GM19372 (cell line): ENCODE results near the gene RNF32.
"Not testable (repeated sequence)": the region's sequence is repeated elsewhere in the genome, so short reads cannot be mapped to it uniquely, and the experiment has no call there.

Source experiments
- ATAC-seq: cut with Tn5 transposase; IDR thresholded peaks from one replicate; pipeline ENCODE4 v1.9.1; 2021; ENCODE audit warnings: mild to moderate bottlenecking, low read depth, moderate library complexity; ENCODE audit not compliant: unreplicated experiment

The RNF32 gene

DNA sequence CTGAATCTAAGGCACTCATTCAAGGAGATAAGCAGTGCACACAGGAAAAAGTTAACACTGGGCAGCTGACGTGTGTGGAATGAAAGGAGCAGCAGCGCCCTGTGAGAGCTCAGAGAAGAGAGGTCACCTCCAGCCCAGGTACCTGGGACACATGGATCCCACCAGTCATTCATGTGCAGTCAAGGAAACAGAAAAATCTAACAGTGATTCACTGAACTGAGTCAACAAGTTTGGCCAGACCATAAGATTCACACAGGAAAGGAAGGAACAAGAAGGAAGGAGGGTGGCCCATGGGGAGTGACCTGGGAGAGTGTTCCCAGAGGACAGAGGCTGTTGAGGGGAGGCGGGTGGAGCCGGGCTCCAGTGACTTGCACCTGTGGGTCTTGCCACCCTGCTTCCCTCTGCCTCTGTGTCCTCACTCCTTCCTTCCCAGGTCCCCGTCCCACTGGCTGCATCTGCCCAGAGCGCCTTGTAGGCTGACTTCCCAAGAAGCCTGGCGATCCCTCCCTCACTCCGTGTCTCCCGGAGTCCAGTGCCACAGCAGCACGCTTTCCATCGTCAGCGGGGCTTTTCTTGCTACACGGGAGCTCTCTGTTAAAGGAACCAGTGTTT is 27.7 kb downstream of the RNF32 start:
- no peak for ATAC-seq

GRCh38 chr7:156669035-156669828 is 28.7 kb downstream of the RNF32 start:
- no peak for ATAC-seq

DNA sequence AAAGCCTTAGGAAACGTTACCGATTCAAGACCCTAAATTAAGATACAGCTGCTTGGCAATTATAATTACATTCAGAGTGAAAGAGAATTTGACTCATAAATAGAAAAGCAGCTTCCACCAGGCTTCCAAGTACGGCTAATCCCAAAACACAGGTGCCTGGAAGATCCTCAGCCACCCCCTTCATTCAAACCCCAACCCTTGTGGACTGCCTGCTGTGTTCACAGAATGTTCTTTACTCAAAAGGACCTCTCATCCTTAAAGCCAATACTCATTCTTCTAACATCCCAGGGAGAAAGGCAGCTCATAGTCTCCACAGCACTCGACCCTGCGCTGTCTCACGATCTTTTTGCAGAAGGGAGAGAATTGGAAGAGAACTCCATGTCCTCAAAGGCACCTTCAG is 32.9 kb downstream of the RNF32 start:
- no peak for ATAC-seq

- no peak for ATAC-seq
Measured at GRCh38 chr7:156673902-156674301, 33.3 kb downstream of the RNF32 start.

DNA sequence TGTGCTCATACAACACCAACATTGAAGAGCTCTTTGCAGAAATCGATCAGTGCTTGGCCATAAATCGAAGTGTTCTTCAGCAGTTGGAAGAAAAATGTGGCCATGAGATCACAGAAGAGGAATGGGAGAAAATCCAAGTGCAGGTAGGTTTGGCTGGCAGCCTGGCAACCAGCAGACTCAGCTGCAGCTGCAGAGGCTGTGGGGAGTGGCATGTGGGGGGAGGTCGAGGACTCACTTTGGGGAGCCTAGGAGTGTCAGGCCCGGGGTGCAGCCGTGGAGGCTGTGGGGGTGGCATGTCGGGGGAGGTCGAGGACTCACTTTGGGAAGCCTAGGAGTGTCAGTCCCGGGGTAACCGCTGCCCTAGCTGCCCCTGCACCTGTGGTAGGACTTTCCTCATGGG is 35.1 kb downstream of the RNF32 start:
- no peak for ATAC-seq

DNA sequence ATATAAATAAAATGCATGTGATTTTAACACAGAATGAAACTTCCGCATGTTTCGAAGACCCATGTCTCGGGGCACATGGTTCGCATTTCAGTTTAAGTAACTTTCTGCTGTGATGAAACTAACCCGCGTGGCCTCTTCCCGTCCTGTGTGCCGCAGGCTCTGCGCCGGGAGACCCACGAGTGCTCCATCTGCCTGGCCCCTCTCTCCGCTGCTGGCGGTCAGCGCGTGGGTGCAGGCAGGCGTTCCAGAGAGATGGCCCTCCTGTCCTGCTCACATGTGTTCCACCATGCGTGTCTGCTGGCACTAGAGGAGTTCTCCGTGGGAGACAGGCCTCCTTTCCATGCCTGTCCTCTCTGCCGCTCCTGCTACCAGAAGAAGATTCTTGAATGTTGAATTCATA is 35.7 kb downstream of the RNF32 start:
- no peak for ATAC-seq

DNA sequence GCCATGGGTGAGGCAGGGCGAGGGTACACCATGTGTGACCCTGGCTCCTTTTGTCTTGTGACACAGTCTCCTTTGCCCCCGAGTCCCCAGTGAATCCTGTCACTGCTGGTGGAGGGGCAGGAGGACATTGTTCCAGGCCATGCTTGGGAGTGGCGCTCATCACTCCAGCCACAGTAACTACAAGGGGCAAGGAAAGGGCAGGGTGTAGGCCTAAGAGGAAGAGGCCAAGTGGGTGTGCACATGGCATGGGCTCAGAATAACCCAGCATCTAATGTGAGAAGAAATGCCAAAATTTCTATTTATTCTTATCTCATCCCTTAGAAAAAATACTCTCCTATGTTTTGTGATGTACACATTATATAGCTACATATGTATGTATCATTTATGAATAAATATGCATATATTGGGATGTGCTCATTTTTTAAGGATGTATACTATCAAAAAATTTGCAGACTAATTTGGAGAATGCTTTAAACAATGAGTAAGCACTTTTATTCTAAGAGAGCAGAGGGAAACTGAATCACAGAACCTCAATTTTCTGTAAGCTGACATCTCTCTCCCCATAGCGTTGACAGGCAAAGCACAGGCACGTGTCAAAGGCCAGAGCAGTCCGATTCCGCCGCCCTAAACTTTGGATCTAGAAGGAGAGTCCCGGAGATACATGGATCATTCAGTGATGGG is 36.9 kb downstream of the RNF32 start:
- no peak for ATAC-seq

DNA sequence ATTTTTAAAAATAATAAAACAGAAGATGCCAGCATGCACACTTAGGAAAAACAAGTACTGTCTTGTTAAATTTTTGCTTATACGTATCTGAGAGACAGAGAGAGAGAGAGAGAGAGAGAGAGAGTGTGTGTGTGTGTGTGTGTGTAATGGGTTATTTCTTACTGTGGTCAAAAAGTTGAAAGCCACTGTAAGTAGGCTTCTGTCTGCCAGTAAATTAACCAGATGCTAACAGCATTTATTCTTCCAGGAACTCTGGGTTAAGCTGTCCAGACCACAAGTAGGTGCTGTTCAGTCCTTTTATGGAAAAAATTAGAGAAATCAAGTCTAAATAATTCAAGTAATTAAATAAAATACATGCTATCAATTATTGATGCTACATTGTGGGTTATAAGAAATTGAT is 39.7 kb downstream of the RNF32 start:
- no peak for ATAC-seq

- ATAC-seq, result no peak
Measured at GRCh38 chr7:156682928-156683327, 42.4 kb downstream of the RNF32 start.

GRCh38 chr7:156684251-156684650 is 43.7 kb downstream of the RNF32 start:
- ATAC-seq, result no peak

GRCh38 chr7:156684661-156685060 is 44.1 kb downstream of the RNF32 start:
- no peak for ATAC-seq

DNA sequence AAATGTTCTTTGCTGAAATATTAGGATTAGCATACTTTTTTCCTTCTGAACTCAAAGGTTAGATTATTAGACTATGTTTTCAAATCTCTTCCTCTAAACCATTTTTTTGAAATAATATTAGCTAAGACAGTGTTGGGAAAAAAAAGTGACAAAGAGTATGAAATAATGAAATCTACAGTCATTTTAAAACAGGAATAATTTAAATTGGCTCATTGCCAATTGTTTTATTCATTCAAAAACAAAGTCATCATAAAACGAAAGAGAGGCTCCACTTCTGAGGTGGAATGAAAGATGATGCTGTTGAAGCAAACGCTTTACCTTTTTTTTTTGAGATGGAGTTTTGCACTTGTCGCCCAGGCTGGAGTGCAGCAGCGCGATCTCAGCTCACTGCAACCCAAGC is 51.2 kb downstream of the RNF32 start:
- no peak for ATAC-seq

DNA sequence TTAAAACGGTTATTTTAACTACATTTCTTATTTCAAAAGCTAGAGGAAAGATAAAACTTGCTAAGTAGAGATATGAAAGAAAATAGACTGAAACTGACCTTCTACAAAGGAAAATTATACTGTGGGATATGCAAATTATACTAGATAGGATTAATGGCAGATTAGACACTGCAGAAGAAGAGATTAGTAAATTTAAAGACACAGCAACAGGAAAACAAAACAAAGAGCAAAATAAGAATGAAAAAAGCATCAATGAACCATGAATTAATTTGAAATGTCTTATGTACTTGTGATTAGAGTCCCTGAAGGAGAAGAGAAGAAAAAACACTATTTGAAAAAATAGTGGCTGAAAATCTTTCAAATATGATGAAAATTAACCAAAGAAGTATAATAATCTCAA is 52.3 kb downstream of the RNF32 start:
- no peak for ATAC-seq

- no peak for ATAC-seq
Measured at GRCh38 chr7:156693627-156694026, 53.1 kb downstream of the RNF32 start.

- not testable (repeated sequence) for ATAC-seq
Measured at GRCh38 chr7:156697283-156697682, 56.7 kb downstream of the RNF32 start.

- ATAC-seq, result not testable (repeated sequence)
Measured at GRCh38 chr7:156698512-156698911, 57.9 kb downstream of the RNF32 start.

GRCh38 chr7:156701787-156702186 is 61.2 kb downstream of the RNF32 start:
- not testable (repeated sequence) for ATAC-seq

GRCh38 chr7:156702399-156702798 is 61.8 kb downstream of the RNF32 start:
- ATAC-seq, result no peak

DNA sequence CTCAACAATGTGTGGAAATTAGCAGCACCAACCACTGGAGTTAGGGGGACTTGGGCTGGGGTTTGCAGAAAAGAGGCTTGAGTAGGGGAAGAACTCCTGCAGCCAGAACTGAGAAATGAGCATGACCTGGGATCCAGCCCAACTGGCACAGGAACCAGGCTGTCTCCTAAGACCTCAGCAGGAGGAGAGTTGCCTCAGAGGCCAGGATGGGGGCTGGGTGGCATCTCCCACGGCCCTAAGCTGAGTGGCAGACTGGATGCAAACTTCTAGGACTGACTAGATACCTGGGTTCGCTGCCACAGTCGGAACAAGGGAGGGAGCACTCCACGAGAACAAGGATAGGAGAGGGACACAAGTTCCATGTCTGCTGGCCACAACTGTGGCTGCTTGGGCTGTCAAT is 62.6 kb downstream of the RNF32 start:
- no peak for ATAC-seq

DNA sequence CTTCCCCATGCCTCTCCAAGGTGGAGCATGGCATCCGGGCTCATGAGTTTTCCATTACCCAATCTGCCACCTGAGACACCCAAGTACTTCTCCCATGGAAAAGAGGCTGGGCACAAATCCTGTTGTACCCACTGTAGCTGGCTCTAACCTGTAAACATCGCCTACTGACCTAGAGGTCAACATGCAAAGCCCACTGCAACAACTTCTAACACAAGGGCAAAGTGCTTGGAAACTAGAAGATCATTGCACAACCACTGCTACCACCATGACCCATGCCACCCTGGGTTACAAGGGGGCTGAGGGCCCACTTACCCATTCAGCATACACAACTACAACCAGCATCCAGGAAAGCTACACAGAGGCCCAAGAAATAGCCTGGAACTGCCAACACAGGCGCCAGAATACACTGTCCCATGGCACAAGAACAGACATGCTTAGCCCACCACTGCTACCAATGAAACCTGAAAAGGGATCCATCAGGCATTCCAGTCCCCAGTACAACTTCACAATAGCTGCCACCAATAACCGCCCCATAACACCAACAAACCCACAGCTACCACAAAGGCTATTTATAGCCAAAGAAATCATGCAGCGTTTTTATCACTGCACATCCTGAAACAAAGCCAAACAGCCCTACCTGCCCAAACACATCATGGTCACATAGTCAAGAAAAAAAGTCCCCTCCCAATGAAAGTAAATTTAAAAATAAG is 63.4 kb downstream of the RNF32 start:
- ATAC-seq, result no peak
